G401.6 (cell line): ENCODE results near the gene CFAP410.
"Not testable (repeated sequence)": the region's sequence is repeated elsewhere in the genome, so short reads cannot be mapped to it uniquely, and the experiment has no call there.

Experiments used
- FAIRE-seq: peaks from 2 replicates; lab custom pipeline; 2012; peaks lifted over from hg19 to GRCh38; lab: Jason Lieb, UNC

The CFAP410 gene

DNA sequence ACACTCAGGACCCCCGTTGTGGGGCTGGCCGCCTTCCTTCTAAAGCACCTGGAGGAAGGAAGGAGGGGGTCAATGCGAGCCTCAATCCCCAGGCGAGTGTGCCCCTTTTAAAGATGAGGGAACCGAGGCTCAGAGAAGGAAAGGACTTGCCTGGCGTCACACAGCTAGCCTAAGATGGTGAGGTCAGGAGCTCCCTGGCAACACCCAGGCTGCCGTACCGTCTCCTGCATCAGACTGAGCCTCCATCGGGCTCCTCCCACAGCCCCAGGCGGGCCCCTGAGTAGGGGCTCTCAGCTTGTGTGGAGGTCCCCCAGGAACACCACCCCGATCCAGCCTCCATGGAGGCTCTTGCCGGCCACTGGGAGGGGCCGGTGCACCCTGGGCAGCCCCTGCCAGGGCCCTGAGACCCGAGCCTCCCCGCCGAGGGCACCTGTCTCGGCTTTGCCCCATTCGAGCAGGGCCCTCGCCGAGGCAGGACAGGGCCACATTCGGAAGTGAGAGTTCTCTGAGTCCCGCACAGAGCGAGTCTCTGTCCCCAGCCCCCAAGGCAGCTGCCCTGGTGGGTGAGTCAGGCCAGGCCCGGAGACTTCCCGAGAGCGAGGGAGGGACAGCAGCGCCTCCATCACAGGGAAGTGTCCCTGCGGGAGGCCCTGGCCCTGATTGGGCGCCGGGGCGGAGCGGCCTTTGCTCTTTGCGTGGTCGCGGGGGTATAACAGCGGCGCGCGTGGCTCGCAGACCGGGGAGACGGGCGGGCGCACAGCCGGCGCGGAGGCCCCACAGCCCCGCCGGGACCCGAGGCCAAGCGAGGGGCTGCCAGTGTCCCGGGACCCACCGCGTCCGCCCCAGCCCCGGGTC is 53.8 kb downstream of the CFAP410 start, which contains the start of gene AIRE:
TSS of gene AIRE (plus strand) at position 739 of the 855 bp plus-strand sequence. CDS start 131 bp downstream, outside the sequence.
- no peak for FAIRE-seq

DNA sequence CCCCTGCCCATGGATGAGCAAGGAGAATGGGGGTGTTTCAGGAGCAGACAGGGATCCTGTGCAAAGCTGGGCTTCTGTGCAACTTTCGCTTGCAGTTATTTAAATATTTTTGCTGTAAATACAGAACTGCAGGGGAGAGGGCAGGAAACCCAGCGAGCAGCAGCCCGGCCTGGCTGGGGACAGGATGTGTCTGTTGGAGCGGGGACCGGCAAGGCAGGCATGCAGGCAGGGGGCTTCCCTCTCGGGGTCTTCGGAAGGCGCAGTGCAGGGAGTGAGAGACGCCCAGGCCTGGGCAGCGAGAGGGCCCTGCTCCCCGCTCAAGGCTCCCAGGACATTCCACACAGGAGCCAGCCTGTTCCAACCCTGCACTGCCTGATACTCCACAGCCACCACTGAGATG is 55.2 kb downstream of the CFAP410 start:
- FAIRE-seq: no peak

DNA sequence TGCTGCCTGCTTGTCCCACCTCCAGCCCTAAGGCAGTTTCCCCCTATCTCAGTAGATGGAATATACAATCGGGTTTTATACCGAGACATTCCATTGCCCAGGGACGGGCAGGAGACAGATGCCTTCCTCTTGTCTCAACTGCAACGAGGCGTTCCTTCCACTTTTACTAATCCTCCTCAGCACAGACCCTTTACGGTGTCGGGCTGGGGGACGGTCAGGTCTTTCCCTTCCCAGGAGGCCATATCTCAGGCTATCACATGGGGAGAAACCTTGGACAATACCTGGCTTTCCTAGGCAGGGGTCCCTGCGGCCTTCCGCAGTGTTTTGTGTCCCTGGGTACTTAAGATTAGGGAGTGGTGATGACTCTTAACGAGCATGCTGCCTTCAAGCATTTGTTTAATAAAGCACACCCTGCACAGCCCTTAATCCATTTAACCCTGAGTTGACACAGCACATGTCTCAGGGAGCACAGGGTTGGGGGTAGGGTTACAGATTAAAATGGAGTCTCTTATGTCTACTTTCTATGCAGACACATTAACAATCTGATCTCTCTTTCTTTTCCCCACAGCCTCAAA is 55.9 kb downstream of the CFAP410 start:
- FAIRE-seq: not testable (repeated sequence)

DNA sequence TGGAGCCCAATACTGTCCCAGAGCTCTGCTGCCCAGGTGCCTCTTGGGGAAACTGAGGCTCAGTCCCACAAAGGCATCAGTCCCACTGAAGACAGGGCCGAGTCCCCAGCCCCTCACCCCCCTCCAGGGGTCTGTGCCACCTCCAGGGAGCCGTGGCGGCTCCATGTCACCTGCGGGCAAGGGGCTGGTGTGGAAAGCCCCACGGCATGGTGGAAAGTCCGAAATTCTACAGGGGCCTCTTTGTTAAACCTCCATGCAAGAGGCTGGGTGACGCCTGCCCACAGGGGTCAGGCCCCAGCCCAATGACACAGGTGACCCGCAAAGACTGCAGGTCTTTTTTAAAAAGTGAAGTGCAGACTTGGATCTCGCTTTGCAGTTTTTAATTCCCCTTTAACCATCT is 56.8 kb downstream of the CFAP410 start:
- no peak for FAIRE-seq

DNA sequence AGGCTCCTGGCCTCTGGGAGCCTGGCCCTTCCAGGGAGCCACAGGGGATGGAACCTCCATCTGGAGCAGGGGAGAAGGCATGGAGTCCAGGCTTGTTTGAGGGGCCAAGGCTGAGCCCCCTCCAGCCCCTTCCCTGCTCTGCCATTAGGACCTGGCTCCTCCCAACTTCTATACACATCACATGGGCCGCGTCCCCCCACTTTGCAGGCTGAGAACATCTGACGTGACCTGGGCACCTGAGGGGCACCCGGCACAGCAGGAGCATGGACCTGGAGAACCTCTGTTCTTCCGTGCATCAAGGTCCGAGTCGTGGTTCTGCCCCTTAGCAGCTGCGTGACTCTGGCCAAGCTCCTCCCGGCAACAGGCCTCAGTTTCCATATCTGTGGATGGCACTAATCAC is 57.4 kb downstream of the CFAP410 start:
- FAIRE-seq: no peak

DNA sequence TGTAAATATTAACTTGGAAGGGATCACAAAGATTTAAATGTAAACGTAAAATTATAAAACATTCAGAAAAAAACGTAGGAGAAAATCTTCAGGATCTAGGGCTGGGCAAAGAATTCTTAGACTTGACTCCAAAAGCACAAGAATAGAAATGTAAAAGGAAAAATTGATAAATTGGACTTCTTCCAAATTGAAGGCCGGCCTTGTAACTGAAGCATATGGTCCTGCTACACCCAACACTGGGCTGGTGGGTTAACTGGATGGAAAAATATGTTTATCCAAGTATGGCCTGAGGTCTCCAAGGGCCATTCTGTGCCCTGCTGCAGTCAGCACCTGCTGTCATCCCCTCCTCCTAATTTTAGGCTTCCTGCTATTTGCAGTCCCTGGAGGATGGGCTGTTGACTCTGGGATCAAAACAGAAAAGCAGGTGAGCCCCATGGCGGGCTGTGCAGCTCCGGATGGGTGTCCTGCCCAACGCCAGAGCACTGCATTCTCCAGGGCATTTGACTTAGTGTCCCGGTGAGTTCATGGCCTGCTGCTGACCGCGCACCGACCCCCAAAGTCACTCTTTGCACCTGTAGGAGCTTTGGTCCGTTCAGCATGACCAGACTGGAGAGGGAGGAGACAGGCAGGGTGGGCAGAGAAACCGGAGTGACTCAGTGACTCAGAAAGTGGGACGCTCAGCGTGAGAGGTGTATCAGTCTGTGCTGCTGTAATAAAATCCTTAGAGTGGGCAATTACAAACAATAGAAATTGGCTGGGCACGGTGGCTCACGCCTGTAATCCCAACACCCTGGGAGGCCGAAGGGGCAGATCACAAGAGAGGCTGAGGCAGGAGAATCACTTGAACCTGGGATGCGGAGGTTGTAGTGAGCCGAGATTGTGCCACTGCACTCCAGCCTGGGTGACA is 59.6 kb downstream of the CFAP410 start:
- no peak for FAIRE-seq
